RWPE1 (cell line): ENCODE measurements around the gene PPM1B.

Experiments used
- CTCF ChIA-PET: fragments of 350-600 bp; sonication (Branson Sonifier 250); formaldehyde crosslinking; extraction: SDS; loops from one replicate; lab custom pipeline; 2021; lab: Yijun Ruan, JAX
- POLR2A ChIA-PET: fragments of 400-600 bp; formaldehyde crosslinking; extraction: SDS; loops from one replicate; lab custom pipeline; 2020; ENCODE audit warnings: antibody characterized with exemption; ENCODE audit not compliant: low non-redundant PET; lab: Yijun Ruan, JAX
- DNase-seq: peaks from one replicate; pipeline ENCODE4 v3.0.0; 2012; ENCODE audit warnings: low spot score
- H3K27ac ChIP-seq: fragments of 450-650 bp; 2 replicates; pipeline ENCODE4 v1.5.1; 2017
- CTCF ChIP-seq: fragments of 450-650 bp; conservative IDR thresholded peaks from 2 replicates; pipeline ENCODE4 v1.5.1; 2017; ENCODE audit warnings: low read depth, mild to moderate bottlenecking

Gene PPM1B

DNA sequence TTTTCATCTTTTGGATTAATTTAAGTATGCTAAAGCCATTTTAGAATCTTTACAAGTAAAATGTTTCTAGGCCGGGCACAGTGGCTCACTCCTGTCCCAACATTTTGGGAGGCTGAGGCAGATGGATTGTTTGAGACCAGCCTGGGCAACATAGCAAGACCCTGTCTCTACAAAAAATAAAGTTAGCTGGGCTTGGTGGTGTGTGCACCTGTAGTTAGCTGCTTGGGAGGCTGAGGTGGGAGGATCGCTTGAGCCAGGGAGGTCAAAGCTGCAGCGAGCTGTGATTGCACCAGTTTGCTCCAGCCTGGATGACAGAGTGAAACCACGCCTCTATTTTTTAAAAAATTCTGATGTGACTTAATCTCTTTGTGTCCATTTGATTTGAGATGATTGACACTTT, 3.9 kb downstream of the PPM1B start:
- DNase-seq, result no peak
- no peak for TF ChIP-seq CTCF
- POLR2A ChIA-PET, result no interaction called here
- no peak overlapping the region for H3K27ac ChIP-seq
- CTCF ChIA-PET, result interaction anchor here (0.5 kb wide), 1 partner anchor 31 kb away, joined by 3 read pairs; no protein-coding TSS in a partner anchor

DNA sequence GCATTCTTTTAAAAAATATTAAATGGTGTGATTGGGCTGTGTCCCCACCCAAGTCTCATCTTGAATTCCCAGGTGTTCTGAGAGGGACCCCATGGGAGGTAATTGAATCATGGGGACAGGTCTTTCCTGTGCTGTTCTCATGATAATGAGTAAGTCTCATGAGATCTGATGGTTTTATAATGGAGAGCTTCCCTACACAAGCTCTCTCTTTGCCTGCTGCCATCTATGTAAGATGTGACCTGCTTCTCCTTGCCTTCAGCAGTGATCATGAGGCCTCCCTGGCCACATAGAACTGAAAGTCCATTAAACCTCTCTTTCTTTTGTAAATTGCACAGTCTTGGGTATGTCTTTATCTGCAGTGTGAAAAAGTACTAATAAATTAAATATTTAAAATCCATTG, 10.3 kb downstream of the PPM1B start:
- CTCF ChIA-PET, result interaction anchor here (0.8 kb wide), 1 partner anchor 9 kb away, joined by 3 read pairs; no protein-coding TSS in a partner anchor
- POLR2A ChIA-PET, result no interaction called here
- DNase-seq, result no peak

DNA sequence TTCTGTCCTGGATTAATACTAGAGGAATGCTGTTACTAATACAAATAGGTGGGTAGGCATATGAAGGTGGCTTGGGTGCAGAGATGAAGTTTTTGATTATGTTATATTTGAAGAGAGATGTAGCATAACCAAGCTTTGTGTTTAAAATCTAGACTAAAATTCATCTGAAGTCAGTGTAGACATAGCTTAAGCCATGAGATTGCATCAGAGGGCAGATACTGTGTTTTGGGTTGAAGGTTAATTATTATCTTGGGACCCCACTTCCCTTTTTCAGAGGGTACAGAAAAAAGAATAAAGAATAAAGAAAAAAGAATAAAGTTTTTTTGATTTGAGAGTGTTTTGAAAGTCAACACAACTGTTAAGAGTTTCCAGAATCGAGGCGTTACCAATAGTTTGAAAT, 13.0 kb downstream of the PPM1B start:
- POLR2A ChIA-PET, result interaction anchor here (0.6 kb wide), 1 partner anchor 13 kb away, joined by 5 read pairs; no protein-coding TSS in a partner anchor
- TF ChIP-seq CTCF, result no peak
- no peak for DNase-seq
- CTCF ChIA-PET, result interaction anchor here (0.5 kb wide), 1 partner anchor 84 kb away, joined by 3 read pairs; no protein-coding TSS in a partner anchor
- no peak overlapping the region for H3K27ac ChIP-seq

More for the DNA sequence above, 10.3 kb downstream of the PPM1B start:
- H3K27ac ChIP-seq, result no peak overlapping the region
- TF ChIP-seq CTCF, result no peak

DNA sequence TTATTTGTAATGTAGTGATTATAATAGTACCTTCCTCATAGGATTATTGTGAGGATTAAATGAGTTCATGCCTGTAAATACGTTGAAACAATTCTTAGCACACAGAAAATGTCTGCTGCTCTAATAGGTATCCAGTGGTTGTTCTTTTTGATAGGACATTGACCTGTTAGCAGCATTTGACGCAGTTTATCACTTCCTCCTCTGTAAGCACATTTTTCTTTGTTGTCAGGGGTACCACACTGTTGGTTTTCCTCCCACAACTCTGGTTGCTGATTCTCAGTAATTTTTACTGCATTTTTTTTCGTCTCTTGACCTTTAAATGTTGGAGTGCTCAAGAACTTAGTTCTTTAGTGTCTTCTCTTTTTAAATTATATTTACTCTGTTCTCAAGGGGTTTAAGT, 15.4 kb downstream of the PPM1B start:
- TF ChIP-seq CTCF, result no peak
- DNase-seq, result no peak
- CTCF ChIA-PET, result no interaction called here
- no peak overlapping the region for H3K27ac ChIP-seq
- POLR2A ChIA-PET, result no interaction called here

DNA sequence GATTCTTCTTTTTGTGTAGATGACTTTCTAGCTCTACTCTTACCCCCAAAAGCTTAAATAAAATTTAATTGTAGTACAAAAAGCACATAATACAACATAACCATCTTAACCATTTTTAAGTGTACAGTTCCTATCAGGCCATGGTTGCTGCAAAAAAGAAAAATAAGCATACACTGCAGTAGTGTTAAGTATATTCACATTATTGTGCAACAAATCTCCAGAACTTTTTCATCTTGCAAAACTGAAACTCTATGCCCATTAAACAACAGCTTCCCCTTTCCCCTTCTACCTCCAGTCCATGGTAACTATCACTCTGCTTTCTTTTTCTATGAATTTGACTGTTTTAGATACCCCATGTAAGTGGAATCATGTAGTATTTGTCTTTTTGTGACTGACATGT, 18.1 kb downstream of the PPM1B start:
- POLR2A ChIA-PET, result no interaction called here
- DNase-seq, result no peak
- TF ChIP-seq CTCF, result no peak
- no peak overlapping the region for H3K27ac ChIP-seq
- CTCF ChIA-PET, result no interaction called here

DNA sequence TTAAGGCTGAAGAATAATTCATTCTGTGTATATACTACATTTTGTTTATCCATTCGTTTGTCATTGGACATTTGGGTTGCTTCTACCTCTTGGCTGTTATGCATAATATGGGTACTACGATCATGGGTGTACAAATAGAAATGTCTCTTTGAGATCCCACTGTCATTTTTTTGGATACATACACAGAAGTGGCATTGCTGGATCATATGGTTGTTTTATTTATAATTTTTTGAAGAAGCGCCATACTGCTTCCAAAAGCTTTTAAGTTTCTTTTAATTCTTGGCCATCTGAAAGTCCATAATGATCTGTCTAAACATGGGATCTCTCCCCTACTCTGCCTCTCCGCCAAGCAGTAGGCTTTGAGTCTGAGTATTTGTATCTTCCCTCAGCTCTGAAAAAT, 18.6 kb downstream of the PPM1B start:
- ChIA-PET POLR2A (no interaction called here), CTCF (interaction anchor here (0.6 kb wide), 1 partner anchor 24 kb away, joined by 5 read pairs; no protein-coding TSS in a partner anchor)
- no peak overlapping the region for H3K27ac ChIP-seq
- no peak for TF ChIP-seq CTCF
- DNase-seq, result no peak
